HEK293 (cell line): ENCODE results near the gene GPR37.

Experiments used
- MEIS1 ChIP-seq: sonication (generic); formaldehyde crosslinking; IDR thresholded peaks from 2 replicates; pipeline ENCODE4 v1.8.1; 2022; ENCODE audit warnings: missing genetic modification reagents, mild to moderate bottlenecking, borderline replicate concordance
- ZBTB26 ChIP-seq: fragments of 450-650 bp; formaldehyde crosslinking; optimal IDR thresholded peaks from 2 replicates; pipeline ENCODE3; 2016; ENCODE audit warnings: missing biosample characterization, mild to moderate bottlenecking, missing genetic modification characterization
- ZNF16 ChIP-seq: fragments of 450-650 bp; formaldehyde crosslinking; IDR thresholded peaks from 2 replicates; pipeline ENCODE4 v1.5.1; 2016; ENCODE audit warnings: low read depth, missing biosample characterization, missing genetic modification characterization
- ZNF292 ChIP-seq: fragments of 450-650 bp; formaldehyde crosslinking; IDR thresholded peaks from 2 replicates; pipeline ENCODE4 v1.5.1; 2016; ENCODE audit warnings: low read depth, missing biosample characterization, missing genetic modification characterization, borderline replicate concordance
- ZNF555 ChIP-seq: fragments of 450-650 bp; formaldehyde crosslinking; conservative IDR thresholded peaks from 2 replicates; pipeline ENCODE4 v1.5.1; 2017; ENCODE audit warnings: missing biosample characterization, mild to moderate bottlenecking, missing genetic modification characterization, inconsistent platforms
- ZNF571 ChIP-seq: fragments of 450-650 bp; formaldehyde crosslinking; IDR thresholded peaks from 2 replicates; pipeline ENCODE4 v1.5.0; 2017; ENCODE audit warnings: missing biosample characterization, missing genetic modification characterization
- TF ChIP-seq, protein P1 (sequence below): fragments of 450-650 bp; formaldehyde crosslinking; IDR thresholded peaks from 2 replicates; pipeline ENCODE4 v1.5.1; 2016; ENCODE audit warnings: missing biosample characterization, missing genetic modification characterization

GRCh38 chr7:124762611-124763143 is 2.9 kb downstream of the GPR37 start:
- TF ChIP-seq ZNF16 (no peak), MEIS1 (no peak), ZNF292 (tag by site-specific recombination) (no peak), ZNF571 (no peak), ZNF555 (no peak), ZBTB26 (tag by site-specific recombination) (no peak)
- TF ChIP-seq, protein P1, sequence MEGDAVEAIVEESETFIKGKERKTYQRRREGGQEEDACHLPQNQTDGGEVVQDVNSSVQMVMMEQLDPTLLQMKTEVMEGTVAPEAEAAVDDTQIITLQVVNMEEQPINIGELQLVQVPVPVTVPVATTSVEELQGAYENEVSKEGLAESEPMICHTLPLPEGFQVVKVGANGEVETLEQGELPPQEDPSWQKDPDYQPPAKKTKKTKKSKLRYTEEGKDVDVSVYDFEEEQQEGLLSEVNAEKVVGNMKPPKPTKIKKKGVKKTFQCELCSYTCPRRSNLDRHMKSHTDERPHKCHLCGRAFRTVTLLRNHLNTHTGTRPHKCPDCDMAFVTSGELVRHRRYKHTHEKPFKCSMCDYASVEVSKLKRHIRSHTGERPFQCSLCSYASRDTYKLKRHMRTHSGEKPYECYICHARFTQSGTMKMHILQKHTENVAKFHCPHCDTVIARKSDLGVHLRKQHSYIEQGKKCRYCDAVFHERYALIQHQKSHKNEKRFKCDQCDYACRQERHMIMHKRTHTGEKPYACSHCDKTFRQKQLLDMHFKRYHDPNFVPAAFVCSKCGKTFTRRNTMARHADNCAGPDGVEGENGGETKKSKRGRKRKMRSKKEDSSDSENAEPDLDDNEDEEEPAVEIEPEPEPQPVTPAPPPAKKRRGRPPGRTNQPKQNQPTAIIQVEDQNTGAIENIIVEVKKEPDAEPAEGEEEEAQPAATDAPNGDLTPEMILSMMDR (tag by site-specific recombination): no peak
